ENCODE results near the gene GPBAR1. TPM values are rescaled to one million over a fixed set of nuclear protein-coding genes. Genes with fewer than 3 reads are reported as not detected.
A peak's percentile ranks its signal among the peaks of the same experiment; 100 is the strongest.

Gene GPBAR1
- total and polyA plus RNA-seq, 9 of the 15 experiments (the other 6 are each of a cell fraction or from before 2014, with no cell fraction given) = not detected

DNA sequence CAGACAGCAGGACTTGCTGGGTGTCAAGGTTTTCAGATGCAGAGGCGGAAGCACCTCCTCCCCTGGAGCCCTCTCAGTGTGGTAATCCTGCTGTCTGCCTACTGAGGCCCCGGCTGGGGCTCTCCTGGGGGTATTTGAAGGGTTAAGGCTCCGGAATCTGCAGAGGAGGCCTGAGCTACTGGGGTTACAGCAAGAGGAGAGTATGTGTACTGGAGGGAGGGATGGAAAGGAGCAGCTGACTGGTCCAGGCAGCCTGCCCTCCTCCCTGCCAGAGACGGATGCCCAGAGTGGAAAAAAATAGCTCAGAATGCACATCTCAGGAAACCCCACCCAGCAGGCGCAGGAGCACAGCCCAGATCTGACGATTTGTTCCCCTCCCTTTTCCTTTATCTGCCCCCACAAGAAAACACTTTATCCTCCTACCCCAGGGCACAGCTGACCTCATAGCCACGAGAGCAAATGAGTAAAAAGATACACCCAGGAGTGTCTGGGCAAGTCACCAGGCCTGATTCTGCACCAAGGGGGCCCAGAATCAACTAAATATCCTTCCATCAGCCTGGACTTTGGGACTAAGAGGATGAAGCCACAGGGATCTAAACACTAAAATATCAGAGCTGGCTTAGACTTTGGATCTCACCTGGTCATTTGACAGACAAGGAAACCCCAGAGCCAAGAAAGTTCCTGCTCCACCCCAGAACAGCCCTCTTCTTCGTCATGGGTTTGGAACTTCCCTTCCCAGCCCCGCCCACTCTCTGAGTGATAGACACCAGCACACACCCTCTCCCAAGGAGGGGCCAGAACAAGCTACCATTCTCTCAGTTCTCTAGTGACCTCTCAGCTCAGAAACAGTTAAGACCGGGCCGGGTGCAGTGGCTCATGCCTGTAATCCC, 26.0 kb downstream of the GPBAR1 start (continued):
- no peak for TF ChIP-seq ZNF354B (CRISPR knock-in tag; IDR thresholded peaks at IDR 0.05)
- no peak for TF ChIP-seq SMARCA5 (IDR thresholded peaks at IDR 0.05)
- TF ChIP-seq RBFOX2 (IDR thresholded peaks at IDR 0.05; ENCODE audit: low read depth, low read length) = peak; percentile 62
- peak; percentile 12 for TF ChIP-seq NEUROD1 (IDR thresholded peaks at IDR 0.05; ENCODE audit: borderline replicate concordance, low read depth, low read length, partially characterized antibody)
- no peak for TF ChIP-seq ZEB2 (IDR thresholded peaks at IDR 0.05)
- no peak for TF ChIP-seq RBBP5 (IDR thresholded peaks at IDR 0.05; ENCODE audit: borderline replicate concordance, insufficient read depth, low read length, poor library complexity, severe bottlenecking)
- no peak for TF ChIP-seq SIN3B (IDR thresholded peaks at IDR 0.05; ENCODE audit: low read depth)
- TF ChIP-seq, protein P1, sequence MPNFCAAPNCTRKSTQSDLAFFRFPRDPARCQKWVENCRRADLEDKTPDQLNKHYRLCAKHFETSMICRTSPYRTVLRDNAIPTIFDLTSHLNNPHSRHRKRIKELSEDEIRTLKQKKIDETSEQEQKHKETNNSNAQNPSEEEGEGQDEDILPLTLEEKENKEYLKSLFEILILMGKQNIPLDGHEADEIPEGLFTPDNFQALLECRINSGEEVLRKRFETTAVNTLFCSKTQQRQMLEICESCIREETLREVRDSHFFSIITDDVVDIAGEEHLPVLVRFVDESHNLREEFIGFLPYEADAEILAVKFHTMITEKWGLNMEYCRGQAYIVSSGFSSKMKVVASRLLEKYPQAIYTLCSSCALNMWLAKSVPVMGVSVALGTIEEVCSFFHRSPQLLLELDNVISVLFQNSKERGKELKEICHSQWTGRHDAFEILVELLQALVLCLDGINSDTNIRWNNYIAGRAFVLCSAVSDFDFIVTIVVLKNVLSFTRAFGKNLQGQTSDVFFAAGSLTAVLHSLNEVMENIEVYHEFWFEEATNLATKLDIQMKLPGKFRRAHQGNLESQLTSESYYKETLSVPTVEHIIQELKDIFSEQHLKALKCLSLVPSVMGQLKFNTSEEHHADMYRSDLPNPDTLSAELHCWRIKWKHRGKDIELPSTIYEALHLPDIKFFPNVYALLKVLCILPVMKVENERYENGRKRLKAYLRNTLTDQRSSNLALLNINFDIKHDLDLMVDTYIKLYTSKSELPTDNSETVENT (CRISPR knock-in tag; IDR thresholded peaks at IDR 0.05) = no peak
- TF ChIP-seq NRF1 (conservative IDR thresholded peaks at IDR 0.05 in 1 of 2, IDR thresholded peaks at IDR 0.05 in 1 of 2) = peak; percentile 43 to 65
- peak; percentile 52 for TF ChIP-seq ARID1B (IDR thresholded peaks at IDR 0.05)
- TF ChIP-seq, protein P2, sequence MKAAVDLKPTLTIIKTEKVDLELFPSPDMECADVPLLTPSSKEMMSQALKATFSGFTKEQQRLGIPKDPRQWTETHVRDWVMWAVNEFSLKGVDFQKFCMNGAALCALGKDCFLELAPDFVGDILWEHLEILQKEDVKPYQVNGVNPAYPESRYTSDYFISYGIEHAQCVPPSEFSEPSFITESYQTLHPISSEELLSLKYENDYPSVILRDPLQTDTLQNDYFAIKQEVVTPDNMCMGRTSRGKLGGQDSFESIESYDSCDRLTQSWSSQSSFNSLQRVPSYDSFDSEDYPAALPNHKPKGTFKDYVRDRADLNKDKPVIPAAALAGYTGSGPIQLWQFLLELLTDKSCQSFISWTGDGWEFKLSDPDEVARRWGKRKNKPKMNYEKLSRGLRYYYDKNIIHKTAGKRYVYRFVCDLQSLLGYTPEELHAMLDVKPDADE (conservative IDR thresholded peaks at IDR 0.05; ENCODE audit: control insufficient read depth, low read depth, low read length) = no peak
- TF ChIP-seq POU5F1 (IDR thresholded peaks at IDR 0.05; ENCODE audit: borderline replicate concordance, low read depth, low read length, partially characterized antibody) = no peak
- TF ChIP-seq, protein P3, sequence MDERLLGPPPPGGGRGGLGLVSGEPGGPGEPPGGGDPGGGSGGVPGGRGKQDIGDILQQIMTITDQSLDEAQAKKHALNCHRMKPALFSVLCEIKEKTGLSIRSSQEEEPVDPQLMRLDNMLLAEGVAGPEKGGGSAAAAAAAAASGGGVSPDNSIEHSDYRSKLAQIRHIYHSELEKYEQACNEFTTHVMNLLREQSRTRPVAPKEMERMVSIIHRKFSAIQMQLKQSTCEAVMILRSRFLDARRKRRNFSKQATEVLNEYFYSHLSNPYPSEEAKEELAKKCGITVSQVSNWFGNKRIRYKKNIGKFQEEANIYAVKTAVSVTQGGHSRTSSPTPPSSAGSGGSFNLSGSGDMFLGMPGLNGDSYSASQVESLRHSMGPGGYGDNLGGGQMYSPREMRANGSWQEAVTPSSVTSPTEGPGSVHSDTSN (CRISPR knock-in tag; IDR thresholded peaks at IDR 0.05; ENCODE audit: low read depth) = no peak
- TF ChIP-seq, protein P3 (tag; conservative IDR thresholded peaks at IDR 0.05; ENCODE audit: low read depth) = peak; percentile 89
- peak; percentile 38 for TF ChIP-seq JUND (IDR thresholded peaks at IDR 0.05; ENCODE audit: borderline replicate concordance, low read depth, low read length)
- TF ChIP-seq JUND (tag; IDR thresholded peaks at IDR 0.05; ENCODE audit: borderline replicate concordance, low read depth, low read length) = peak; percentile 43; the same call in 1 of the 3 replicates
- no peak for TF ChIP-seq RBM22 (IDR thresholded peaks at IDR 0.05; ENCODE audit: low read depth, low read length, poor library complexity, severe bottlenecking)
- TF ChIP-seq KLF1 (tag; IDR thresholded peaks at IDR 0.05) = no peak
- TF ChIP-seq, protein P4, sequence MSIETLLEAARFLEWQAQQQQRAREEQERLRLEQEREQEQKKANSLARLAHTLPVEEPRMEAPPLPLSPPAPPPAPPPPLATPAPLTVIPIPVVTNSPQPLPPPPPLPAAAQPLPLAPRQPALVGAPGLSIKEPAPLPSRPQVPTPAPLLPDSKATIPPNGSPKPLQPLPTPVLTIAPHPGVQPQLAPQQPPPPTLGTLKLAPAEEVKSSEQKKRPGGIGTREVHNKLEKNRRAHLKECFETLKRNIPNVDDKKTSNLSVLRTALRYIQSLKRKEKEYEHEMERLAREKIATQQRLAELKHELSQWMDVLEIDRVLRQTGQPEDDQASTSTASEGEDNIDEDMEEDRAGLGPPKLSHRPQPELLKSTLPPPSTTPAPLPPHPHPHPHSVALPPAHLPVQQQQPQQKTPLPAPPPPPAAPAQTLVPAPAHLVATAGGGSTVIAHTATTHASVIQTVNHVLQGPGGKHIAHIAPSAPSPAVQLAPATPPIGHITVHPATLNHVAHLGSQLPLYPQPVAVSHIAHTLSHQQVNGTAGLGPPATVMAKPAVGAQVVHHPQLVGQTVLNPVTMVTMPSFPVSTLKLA (conservative IDR thresholded peaks at IDR 0.05) = peak; percentile 28 to 54; a peak in 2 of 4 replicates

All from K562 (cell line).